GM21360 (cell line): Measurements from ENCODE around the gene ZNF83.
A peak's percentile ranks its signal among the peaks of the same experiment; 100 is the strongest.
"Not testable (repeated sequence)": the region's sequence is repeated elsewhere in the genome, so short reads cannot be mapped to it uniquely, and the experiment has no call there.

Experiments
- ATAC-seq: cut with Tn5 transposase; IDR thresholded peaks from one replicate; pipeline ENCODE4 v1.9.1; 2021; ENCODE audit warnings: mild to moderate bottlenecking, moderate library complexity; ENCODE audit not compliant: unreplicated experiment

ZNF83 gene

GRCh38 chr19:52640916-52641315, 2.8 kb upstream of the ZNF83 start:
- ATAC-seq, result no peak

- no peak for ATAC-seq
Observed at GRCh38 chr19:52639996-52640395, 1.8 kb upstream of the ZNF83 start.

- ATAC-seq, result no peak
Observed at GRCh38 chr19:52638601-52639000, 446 bp upstream of the ZNF83 start.

- no peak for ATAC-seq
Observed at GRCh38 chr19:52635786-52636570, 2.2 kb downstream of the ZNF83 start.

GRCh38 chr19:52627441-52627840, 10.7 kb downstream of the ZNF83 start:
- not testable (repeated sequence) for ATAC-seq

GRCh38 chr19:52626915-52627314, 11.2 kb downstream of the ZNF83 start:
- ATAC-seq, result no peak

GRCh38 chr19:52622261-52622660, 15.9 kb downstream of the ZNF83 start:
- no peak for ATAC-seq

- ATAC-seq, result no peak
Observed at GRCh38 chr19:52621376-52621775, 16.8 kb downstream of the ZNF83 start.

- ATAC-seq, result no peak
Observed at GRCh38 chr19:52613299-52613906, 24.8 kb downstream of the ZNF83 start.

GRCh38 chr19:52603558-52604207, 34.5 kb downstream of the ZNF83 start:
- ATAC-seq, result no peak

GRCh38 chr19:52602941-52603340, 35.2 kb downstream of the ZNF83 start:
- ATAC-seq, result no peak

- ATAC-seq, result not testable (repeated sequence)
Observed at GRCh38 chr19:52601974-52602366, 36.2 kb downstream of the ZNF83 start.

- peak; percentile 89 for ATAC-seq
Observed at GRCh38 chr19:52601025-52601973, 36.9 kb downstream of the ZNF83 start.

- ATAC-seq, result no peak
Observed at GRCh38 chr19:52600639-52601024, 37.5 kb downstream of the ZNF83 start.

GRCh38 chr19:52599241-52599640, 38.9 kb downstream of the ZNF83 start:
- ATAC-seq, result no peak

- not testable (repeated sequence) for ATAC-seq
Observed at GRCh38 chr19:52593441-52593840, 44.7 kb downstream of the ZNF83 start.

GRCh38 chr19:52592301-52592700, 45.9 kb downstream of the ZNF83 start:
- no peak for ATAC-seq

- no peak for ATAC-seq
Observed at GRCh38 chr19:52590728-52591127, 47.4 kb downstream of the ZNF83 start.

- no peak for ATAC-seq
Observed at GRCh38 chr19:52585604-52586003, 52.6 kb downstream of the ZNF83 start.

GRCh38 chr19:52584736-52585440, 53.3 kb downstream of the ZNF83 start:
- no peak for ATAC-seq
